GM12892 (cell line): Measurements from ENCODE around the gene SERPINB10.

ENCODE experiments used
- POLR2A ChIP-seq: IDR thresholded peaks from 2 replicates; pipeline ENCODE4 v1.6.1; 2011; ENCODE audit warnings: low read depth, low read length, control low read depth
- TAF1 ChIP-seq: IDR thresholded peaks from 2 replicates; pipeline ENCODE4 v1.6.1; 2011; ENCODE audit warnings: low read depth, mild to moderate bottlenecking, control low read depth, low read length, borderline replicate concordance

DNA sequence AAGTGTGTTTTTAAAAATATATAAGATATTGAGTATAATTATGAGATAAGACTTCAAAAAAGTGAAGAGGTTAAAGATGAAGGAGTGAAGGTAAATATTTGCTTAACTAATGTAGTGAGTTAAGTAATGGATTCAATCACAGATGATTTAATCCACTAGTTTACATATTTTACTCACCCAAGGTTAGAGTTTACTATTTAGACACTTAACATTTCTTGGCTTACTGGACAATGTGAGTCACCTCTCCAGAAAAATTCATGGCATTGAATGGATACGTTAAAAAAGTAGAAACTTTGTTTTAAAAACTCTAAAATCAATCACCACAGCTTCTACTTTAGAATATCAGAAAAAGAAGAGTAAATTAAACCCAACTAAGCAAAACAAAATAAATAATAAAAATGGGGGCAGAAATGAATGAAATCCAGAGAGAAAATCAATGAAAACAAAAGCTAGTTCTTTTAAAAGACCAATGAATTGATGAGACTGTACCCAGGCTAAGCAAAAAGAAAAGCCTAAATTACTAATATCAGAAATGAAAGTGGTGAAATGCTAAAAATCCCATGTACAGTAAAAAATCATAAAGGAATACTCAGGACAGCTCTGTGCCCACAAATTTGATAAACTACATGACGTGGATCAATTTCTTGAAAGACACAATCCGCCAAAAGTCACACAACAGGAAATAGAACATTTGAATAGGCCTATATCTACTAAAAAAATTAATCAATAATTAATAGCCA is 39.5 kb downstream of the SERPINB10 start:
- no peak for TF ChIP-seq TAF1
- no peak for TF ChIP-seq POLR2A
